ENCODE data around the gene OPN4.
"Not testable (repeated sequence)": the region's sequence is repeated elsewhere in the genome, so short reads cannot be mapped to it uniquely, and the experiment has no call there.

Gene OPN4

GRCh38 chr10:86654411-86655172 lies at the start of gene OPN4:
Gene OPN4 (plus strand): TSS chr10:86654547. CDS start chr10:86654784, 237 bp downstream.
- no peaks in the 10 kb centered on the region for H3K9me3 ChIP-seq (ENCODE audit: control insufficient read depth, low read length)
- no peak within 1 kb of the TSS for H3K9ac ChIP-seq (ENCODE audit: low read length)
- no peaks in the 10 kb centered on the region for H3K36me3 ChIP-seq (ENCODE audit: control insufficient read depth, insufficient read depth, low read length, severe bottlenecking)
- H3K27me3 ChIP-seq (replicated peaks; ENCODE audit: control insufficient read depth, insufficient read depth, low read length), result peaks cover 21% of the 10 kb centered on the region
- no peak within 1 kb of the TSS for H3K4me3 ChIP-seq (ENCODE audit: low read length)
- no peak for DNase-seq (ENCODE audit: low read depth)
- H3K4me1 ChIP-seq (ENCODE audit: control insufficient read depth, insufficient read depth, low read length), result peaks cover 3% of the 10 kb centered on the region

GRCh38 chr10:86607674-86608073 lies 46.7 kb upstream of the OPN4 start:
- no peaks in the 10 kb centered on the region for H3K4me1 ChIP-seq (ENCODE audit: control insufficient read depth, insufficient read depth, low read length)
- no peaks in the 10 kb centered on the region for H3K36me3 ChIP-seq (ENCODE audit: control insufficient read depth, insufficient read depth, low read length, severe bottlenecking)
- H3K9me3 ChIP-seq (ENCODE audit: control insufficient read depth, low read length), result peaks cover 24% of the 10 kb centered on the region
- H3K9ac ChIP-seq (ENCODE audit: low read length), result no peak overlapping the region
- no peak overlapping the region for H3K4me3 ChIP-seq (ENCODE audit: low read length)
- peaks cover 7% of the 10 kb centered on the region for H3K27me3 ChIP-seq (replicated peaks; ENCODE audit: control insufficient read depth, insufficient read depth, low read length)
- DNase-seq (ENCODE audit: low read depth), result no peak

GRCh38 chr10:86609920-86610319 lies 44.4 kb upstream of the OPN4 start:
- no peaks in the 10 kb centered on the region for H3K4me1 ChIP-seq (ENCODE audit: control insufficient read depth, insufficient read depth, low read length)
- DNase-seq (ENCODE audit: low read depth), result no peak
- H3K9ac ChIP-seq (ENCODE audit: low read length), result no peak overlapping the region
- peaks cover 5% of the 10 kb centered on the region for H3K27me3 ChIP-seq (replicated peaks; ENCODE audit: control insufficient read depth, insufficient read depth, low read length)
- H3K36me3 ChIP-seq (ENCODE audit: control insufficient read depth, insufficient read depth, low read length, severe bottlenecking), result no peaks in the 10 kb centered on the region
- peaks cover 24% of the 10 kb centered on the region for H3K9me3 ChIP-seq (ENCODE audit: control insufficient read depth, low read length)
- no peak overlapping the region for H3K4me3 ChIP-seq (ENCODE audit: low read length)

- no peak for DNase-seq (ENCODE audit: low read depth)
- H3K9ac ChIP-seq (ENCODE audit: low read length), result no peak overlapping the region
- peaks cover 13% of the 10 kb centered on the region for H3K9me3 ChIP-seq (ENCODE audit: control insufficient read depth, low read length)
- H3K4me3 ChIP-seq (ENCODE audit: low read length), result no peak overlapping the region
- H3K36me3 ChIP-seq (ENCODE audit: control insufficient read depth, insufficient read depth, low read length, severe bottlenecking), result no peaks in the 10 kb centered on the region
- H3K4me1 ChIP-seq (ENCODE audit: control insufficient read depth, insufficient read depth, low read length), result no peaks in the 10 kb centered on the region
- peaks cover 5% of the 10 kb centered on the region for H3K27me3 ChIP-seq (replicated peaks; ENCODE audit: control insufficient read depth, insufficient read depth, low read length)
Observed at GRCh38 chr10:86611386-86611785, 43.0 kb upstream of the OPN4 start.

GRCh38 chr10:86613096-86613495 lies 41.3 kb upstream of the OPN4 start:
- H3K27me3 ChIP-seq (replicated peaks; ENCODE audit: control insufficient read depth, insufficient read depth, low read length), result peaks cover 5% of the 10 kb centered on the region
- H3K9ac ChIP-seq (ENCODE audit: low read length), result no peak overlapping the region
- no peaks in the 10 kb centered on the region for H3K36me3 ChIP-seq (ENCODE audit: control insufficient read depth, insufficient read depth, low read length, severe bottlenecking)
- no peak overlapping the region for H3K4me3 ChIP-seq (ENCODE audit: low read length)
- H3K9me3 ChIP-seq (ENCODE audit: control insufficient read depth, low read length), result peaks cover under 1% of the 10 kb centered on the region
- DNase-seq (ENCODE audit: low read depth), result no peak
- no peaks in the 10 kb centered on the region for H3K4me1 ChIP-seq (ENCODE audit: control insufficient read depth, insufficient read depth, low read length)

GRCh38 chr10:86613905-86614304 lies 40.4 kb upstream of the OPN4 start:
- no peak for DNase-seq (ENCODE audit: low read depth)
- Histone ChIP-seq H3K4me3 (ENCODE audit: low read length) (no peak overlapping the region), H3K36me3 (ENCODE audit: control insufficient read depth, insufficient read depth, low read length, severe bottlenecking) (no peaks in the 10 kb centered on the region), H3K9me3 (ENCODE audit: control insufficient read depth, low read length) (no peaks in the 10 kb centered on the region), H3K9ac (ENCODE audit: low read length) (no peak overlapping the region), H3K27me3 (replicated peaks; ENCODE audit: control insufficient read depth, insufficient read depth, low read length) (peaks cover 5% of the 10 kb centered on the region), H3K4me1 (ENCODE audit: control insufficient read depth, insufficient read depth, low read length) (no peaks in the 10 kb centered on the region)

GRCh38 chr10:86614853-86615252 lies 39.5 kb upstream of the OPN4 start:
- no peak for DNase-seq (ENCODE audit: low read depth)
- H3K9me3 ChIP-seq (ENCODE audit: control insufficient read depth, low read length), result no peaks in the 10 kb centered on the region
- H3K4me1 ChIP-seq (ENCODE audit: control insufficient read depth, insufficient read depth, low read length), result no peaks in the 10 kb centered on the region
- no peak overlapping the region for H3K4me3 ChIP-seq (ENCODE audit: low read length)
- no peaks in the 10 kb centered on the region for H3K36me3 ChIP-seq (ENCODE audit: control insufficient read depth, insufficient read depth, low read length, severe bottlenecking)
- H3K9ac ChIP-seq (ENCODE audit: low read length), result no peak overlapping the region
- peaks cover 5% of the 10 kb centered on the region for H3K27me3 ChIP-seq (replicated peaks; ENCODE audit: control insufficient read depth, insufficient read depth, low read length)

GRCh38 chr10:86617278-86617677 lies 37.1 kb upstream of the OPN4 start:
- not testable (repeated sequence) for H3K9ac ChIP-seq (ENCODE audit: low read length); H3K4me3 ChIP-seq (ENCODE audit: low read length); H3K9me3 ChIP-seq (ENCODE audit: control insufficient read depth, low read length); H3K4me1 ChIP-seq (ENCODE audit: control insufficient read depth, insufficient read depth, low read length); H3K36me3 ChIP-seq (ENCODE audit: control insufficient read depth, insufficient read depth, low read length, severe bottlenecking); DNase-seq (ENCODE audit: low read depth); H3K27me3 ChIP-seq (replicated peaks; ENCODE audit: control insufficient read depth, insufficient read depth, low read length)

- DNase-seq (ENCODE audit: low read depth), result no peak
- Histone ChIP-seq H3K27me3 (replicated peaks; ENCODE audit: control insufficient read depth, insufficient read depth, low read length) (no peaks in the 10 kb centered on the region), H3K4me3 (ENCODE audit: low read length) (no peak overlapping the region), H3K4me1 (ENCODE audit: control insufficient read depth, insufficient read depth, low read length) (peaks cover 3% of the 10 kb centered on the region), H3K9me3 (ENCODE audit: control insufficient read depth, low read length) (no peaks in the 10 kb centered on the region), H3K9ac (ENCODE audit: low read length) (no peak overlapping the region), H3K36me3 (ENCODE audit: control insufficient read depth, insufficient read depth, low read length, severe bottlenecking) (no peaks in the 10 kb centered on the region)
Observed at GRCh38 chr10:86628311-86628710, 26.0 kb upstream of the OPN4 start.

GRCh38 chr10:86630079-86630478 lies 24.3 kb upstream of the OPN4 start:
- DNase-seq (ENCODE audit: low read depth), result peak; percentile 50
- H3K9ac ChIP-seq (ENCODE audit: low read length), result no peak overlapping the region
- H3K4me3 ChIP-seq (ENCODE audit: low read length), result no peak overlapping the region
- H3K27me3 ChIP-seq (replicated peaks; ENCODE audit: control insufficient read depth, insufficient read depth, low read length), result no peaks in the 10 kb centered on the region
- H3K9me3 ChIP-seq (ENCODE audit: control insufficient read depth, low read length), result no peaks in the 10 kb centered on the region
- no peaks in the 10 kb centered on the region for H3K36me3 ChIP-seq (ENCODE audit: control insufficient read depth, insufficient read depth, low read length, severe bottlenecking)
- peaks cover 14% of the 10 kb centered on the region for H3K4me1 ChIP-seq (ENCODE audit: control insufficient read depth, insufficient read depth, low read length)

GRCh38 chr10:86632009-86632800 lies 22.1 kb upstream of the OPN4 start:
- Histone ChIP-seq H3K9me3 (ENCODE audit: control insufficient read depth, low read length) (no peaks in the 10 kb centered on the region), H3K36me3 (ENCODE audit: control insufficient read depth, insufficient read depth, low read length, severe bottlenecking) (no peaks in the 10 kb centered on the region), H3K27me3 (replicated peaks; ENCODE audit: control insufficient read depth, insufficient read depth, low read length) (no peaks in the 10 kb centered on the region), H3K4me1 (ENCODE audit: control insufficient read depth, insufficient read depth, low read length) (peaks cover 28% of the 10 kb centered on the region), H3K4me3 (ENCODE audit: low read length) (peak overlapping the region; percentile 69), H3K9ac (ENCODE audit: low read length) (peak overlapping the region; percentile 65)
- DNase-seq (ENCODE audit: low read depth), result no peak
